ENCODE results near the gene HPGD.

DNA sequence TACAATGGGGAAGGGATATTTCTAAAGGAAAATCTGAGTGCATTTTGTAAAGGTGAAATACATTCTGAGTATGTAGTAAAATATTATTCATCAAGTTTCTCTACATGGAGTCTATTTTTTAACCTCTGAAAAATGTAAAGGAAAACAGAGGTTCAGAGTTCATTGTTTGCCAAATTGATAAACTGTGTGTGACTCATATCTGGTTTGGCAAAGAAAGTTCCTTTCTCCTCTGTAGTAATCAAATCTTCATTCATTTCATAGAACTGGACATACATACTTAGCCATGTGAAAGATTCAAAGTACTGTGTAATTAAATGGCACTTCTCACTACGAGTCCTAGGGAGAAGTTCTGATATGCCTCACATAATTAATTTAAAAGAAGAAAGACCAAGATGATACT, 61.6 kb downstream of the HPGD start:
- TF ChIP-seq, protein P1, sequence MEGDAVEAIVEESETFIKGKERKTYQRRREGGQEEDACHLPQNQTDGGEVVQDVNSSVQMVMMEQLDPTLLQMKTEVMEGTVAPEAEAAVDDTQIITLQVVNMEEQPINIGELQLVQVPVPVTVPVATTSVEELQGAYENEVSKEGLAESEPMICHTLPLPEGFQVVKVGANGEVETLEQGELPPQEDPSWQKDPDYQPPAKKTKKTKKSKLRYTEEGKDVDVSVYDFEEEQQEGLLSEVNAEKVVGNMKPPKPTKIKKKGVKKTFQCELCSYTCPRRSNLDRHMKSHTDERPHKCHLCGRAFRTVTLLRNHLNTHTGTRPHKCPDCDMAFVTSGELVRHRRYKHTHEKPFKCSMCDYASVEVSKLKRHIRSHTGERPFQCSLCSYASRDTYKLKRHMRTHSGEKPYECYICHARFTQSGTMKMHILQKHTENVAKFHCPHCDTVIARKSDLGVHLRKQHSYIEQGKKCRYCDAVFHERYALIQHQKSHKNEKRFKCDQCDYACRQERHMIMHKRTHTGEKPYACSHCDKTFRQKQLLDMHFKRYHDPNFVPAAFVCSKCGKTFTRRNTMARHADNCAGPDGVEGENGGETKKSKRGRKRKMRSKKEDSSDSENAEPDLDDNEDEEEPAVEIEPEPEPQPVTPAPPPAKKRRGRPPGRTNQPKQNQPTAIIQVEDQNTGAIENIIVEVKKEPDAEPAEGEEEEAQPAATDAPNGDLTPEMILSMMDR (IDR thresholded peaks at IDR 0.05; ENCODE audit: insufficient read depth, low read length, poor library complexity, severe bottlenecking), result no peak
- no peak for TF ChIP-seq EZH2phosphoT487 (conservative IDR thresholded peaks at IDR 0.05; ENCODE audit: low read length)

Measured in SU-DHL-6 (cell line).